ENCODE data around the gene RCCD1.
"Not testable (repeated sequence)": the region's sequence is repeated elsewhere in the genome, so short reads cannot be mapped to it uniquely, and the experiment has no call there.

DNA sequence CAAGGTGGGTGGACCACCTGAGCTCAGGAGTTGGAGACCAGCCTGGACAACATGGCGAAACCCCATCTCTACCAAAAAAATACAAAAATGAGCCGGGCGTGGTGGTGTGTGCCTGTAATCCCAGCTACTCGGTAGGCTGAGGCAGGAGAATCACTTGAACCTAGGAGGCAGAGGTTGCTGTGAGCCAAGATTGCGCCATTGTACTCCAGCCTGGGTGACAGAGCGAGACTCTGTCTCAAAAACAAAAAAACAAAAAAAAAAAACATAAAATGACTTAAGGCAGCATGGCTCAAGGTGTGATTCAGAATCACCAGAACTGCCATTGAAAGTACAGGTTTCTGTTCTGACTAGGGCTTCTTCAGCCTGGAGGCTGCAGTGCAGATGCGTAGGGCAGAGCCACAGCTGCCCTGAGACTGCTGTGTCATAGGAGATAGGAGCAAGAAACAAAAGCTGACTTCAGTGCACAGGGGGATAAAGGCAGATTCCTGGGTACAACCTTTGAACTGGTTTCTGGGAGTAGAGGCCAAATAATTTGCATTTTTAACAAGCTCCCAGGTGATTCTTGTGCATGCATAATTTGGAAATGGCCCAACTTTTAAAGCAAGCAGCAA is 31.9 kb upstream of the RCCD1 start:
- TF ChIP-seq, protein P1, sequence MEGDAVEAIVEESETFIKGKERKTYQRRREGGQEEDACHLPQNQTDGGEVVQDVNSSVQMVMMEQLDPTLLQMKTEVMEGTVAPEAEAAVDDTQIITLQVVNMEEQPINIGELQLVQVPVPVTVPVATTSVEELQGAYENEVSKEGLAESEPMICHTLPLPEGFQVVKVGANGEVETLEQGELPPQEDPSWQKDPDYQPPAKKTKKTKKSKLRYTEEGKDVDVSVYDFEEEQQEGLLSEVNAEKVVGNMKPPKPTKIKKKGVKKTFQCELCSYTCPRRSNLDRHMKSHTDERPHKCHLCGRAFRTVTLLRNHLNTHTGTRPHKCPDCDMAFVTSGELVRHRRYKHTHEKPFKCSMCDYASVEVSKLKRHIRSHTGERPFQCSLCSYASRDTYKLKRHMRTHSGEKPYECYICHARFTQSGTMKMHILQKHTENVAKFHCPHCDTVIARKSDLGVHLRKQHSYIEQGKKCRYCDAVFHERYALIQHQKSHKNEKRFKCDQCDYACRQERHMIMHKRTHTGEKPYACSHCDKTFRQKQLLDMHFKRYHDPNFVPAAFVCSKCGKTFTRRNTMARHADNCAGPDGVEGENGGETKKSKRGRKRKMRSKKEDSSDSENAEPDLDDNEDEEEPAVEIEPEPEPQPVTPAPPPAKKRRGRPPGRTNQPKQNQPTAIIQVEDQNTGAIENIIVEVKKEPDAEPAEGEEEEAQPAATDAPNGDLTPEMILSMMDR (IDR thresholded peaks at IDR 0.05 in 4 of 5, conservative IDR thresholded peaks at IDR 0.05 in 1 of 5): not testable (repeated sequence)
- TF ChIP-seq POLR2A (IDR thresholded peaks at IDR 0.05): not testable (repeated sequence)
